H9 (cell line): ENCODE data around the gene PERM1. TPM values are rescaled to one million over a fixed set of nuclear protein-coding genes. Genes with fewer than 3 reads are reported as not detected.

Experiments used
- DNase-seq: peaks from one replicate; pipeline ENCODE4 v3.0.0-alpha.2; 2017
- H2AFZ ChIP-seq: one replicate; pipeline ENCODE4 v1.6.1; 2013; ENCODE audit warnings: mild to moderate bottlenecking, low read length, control low read depth, moderate library complexity
- H2AK5ac ChIP-seq: 2 replicates; pipeline ENCODE4 v1.6.1; 2013; ENCODE audit warnings: low read length, control low read depth, mixed read lengths; ENCODE audit not compliant: insufficient read length
- H2BK120ac ChIP-seq: one replicate; pipeline ENCODE4 v1.6.1; 2013; ENCODE audit warnings: low read depth, mild to moderate bottlenecking, low read length, control low read depth, inconsistent platforms; ENCODE audit not compliant: poor library complexity, severe bottlenecking
- H2BK12ac ChIP-seq: 2 replicates; pipeline ENCODE4 v1.6.1; 2013; ENCODE audit warnings: low read length, control low read depth, mixed read lengths, low read depth; ENCODE audit not compliant: insufficient read length
- H2BK15ac ChIP-seq: 2 replicates; pipeline ENCODE4 v1.6.1; 2013; ENCODE audit warnings: low read depth, low read length, control low read depth
- H2BK20ac ChIP-seq: one replicate; pipeline ENCODE4 v1.6.1; 2013; ENCODE audit warnings: low read depth, mild to moderate bottlenecking, low read length, control low read depth, inconsistent platforms; ENCODE audit not compliant: poor library complexity, severe bottlenecking
- H2BK5ac ChIP-seq: 2 replicates; pipeline ENCODE4 v1.6.1; 2013; ENCODE audit warnings: low read length, control low read depth, mixed read lengths; ENCODE audit not compliant: insufficient read length
- H3K14ac ChIP-seq: 2 replicates; pipeline ENCODE4 v1.6.1; 2013; ENCODE audit warnings: low read length, control low read depth; ENCODE audit not compliant: insufficient read depth
- H3K18ac ChIP-seq: 2 replicates; pipeline ENCODE4 v1.6.1; 2013; ENCODE audit warnings: low read depth, mild to moderate bottlenecking, mixed read lengths, low read length, control low read depth; ENCODE audit not compliant: insufficient read length
- H3K23ac ChIP-seq: 2 replicates; pipeline ENCODE4 v1.6.1; 2013; ENCODE audit warnings: low read length, control low read depth, mixed read lengths, low read depth; ENCODE audit not compliant: insufficient read length
- H3K23me2 ChIP-seq: 2 replicates; pipeline ENCODE4 v1.6.1; 2013; ENCODE audit warnings: low read depth, mild to moderate bottlenecking, mixed read lengths, low read length, control low read depth; ENCODE audit not compliant: insufficient read length, poor library complexity, severe bottlenecking
- H3K27ac ChIP-seq: 2 replicates; pipeline ENCODE4 v1.5.1; 2013; ENCODE audit warnings: low read length, control low read depth, mixed read lengths, low read depth; ENCODE audit not compliant: insufficient read length
- H3K27me3 ChIP-seq: 2 replicates; pipeline ENCODE4 v1.6.1; 2013; ENCODE audit warnings: low read length, control low read depth, inconsistent platforms; ENCODE audit not compliant: insufficient read depth
- H3K4ac ChIP-seq: 2 replicates; pipeline ENCODE4 v1.6.1; 2013; ENCODE audit warnings: low read depth, mild to moderate bottlenecking, control low read depth, inconsistent platforms, low read length, moderate library complexity
- H3K4me1 ChIP-seq: 2 replicates; pipeline ENCODE4 v1.6.1; 2013; ENCODE audit warnings: low read length, control low read depth, inconsistent platforms; ENCODE audit not compliant: insufficient read depth
- H3K4me2 ChIP-seq: 2 replicates; pipeline ENCODE4 v1.6.1; 2013; ENCODE audit warnings: low read length, control low read depth, mixed read lengths; ENCODE audit not compliant: insufficient read length, insufficient read depth
- H3K56ac ChIP-seq: 2 replicates; pipeline ENCODE4 v1.6.1; 2013; ENCODE audit warnings: low read depth, mild to moderate bottlenecking, mixed read lengths, low read length, control low read depth; ENCODE audit not compliant: insufficient read length
- H3K79me1 ChIP-seq: 2 replicates; pipeline ENCODE4 v1.6.1; 2013; ENCODE audit warnings: low read depth, mild to moderate bottlenecking, moderate library complexity, low read length, control low read depth, inconsistent platforms; ENCODE audit not compliant: insufficient read depth, poor library complexity, severe bottlenecking
- H3K79me2 ChIP-seq: 2 replicates; pipeline ENCODE4 v1.6.1; 2013; ENCODE audit warnings: low read length, control low read depth, inconsistent platforms; ENCODE audit not compliant: insufficient read depth
- H3K9ac ChIP-seq: 2 replicates; pipeline ENCODE4 v1.6.1; 2013; ENCODE audit warnings: low read length, control low read depth, mixed read lengths; ENCODE audit not compliant: insufficient read length; ENCODE audit errors: extremely low read depth
- H3K9me3 ChIP-seq: one replicate; pipeline ENCODE4 v1.6.1; 2013; ENCODE audit warnings: low read depth, low read length, inconsistent platforms; ENCODE audit not compliant: control insufficient read depth
- H3T11ph ChIP-seq: one replicate; pipeline ENCODE4 v1.6.1; 2013; ENCODE audit warnings: mild to moderate bottlenecking, low read length, control low read depth, inconsistent platforms
- H4K20me1 ChIP-seq: one replicate; pipeline ENCODE4 v1.6.1; 2013; ENCODE audit not compliant: control insufficient read depth, insufficient read length, insufficient read depth
- H4K5ac ChIP-seq: 2 replicates; pipeline ENCODE4 v1.6.1; 2013; ENCODE audit warnings: low read depth, mild to moderate bottlenecking, mixed read lengths, low read length, control low read depth; ENCODE audit not compliant: insufficient read length
- H4K8ac ChIP-seq: replicated peaks from 2 replicates; pipeline ENCODE4 v1.6.1; 2013; ENCODE audit warnings: low read length, control low read depth, mixed read lengths, low read depth; ENCODE audit not compliant: insufficient read length
- H4K91ac ChIP-seq: 2 replicates; pipeline ENCODE4 v1.6.1; 2013; ENCODE audit warnings: low read depth, mild to moderate bottlenecking, moderate library complexity, mixed read lengths, low read length, control low read depth; ENCODE audit not compliant: insufficient read length
- H3K27ac Mint-ChIP-seq, 3 experiments: 2 replicates in 2 of 3; 3 replicates in 1 of 3; pipeline ENCODE4 v1.8.0; 2020 to 2021; ENCODE audit warnings: mixed read lengths in 3 of 3, mild to moderate bottlenecking in 1 of 3, moderate library complexity in 1 of 3
- H3K27me3 Mint-ChIP-seq: 2 replicates; pipeline ENCODE4 v1.8.0; 2021; ENCODE audit warnings: low read depth, mild to moderate bottlenecking, moderate library complexity, mixed read lengths
- H3K36me3 Mint-ChIP-seq, 3 experiments: 2 replicates in 2 of 3; 3 replicates in 1 of 3; pipeline ENCODE4 v1.8.0; 2020 to 2021; ENCODE audit warnings: low read depth in 3 of 3, mixed read lengths in 3 of 3; ENCODE audit not compliant: insufficient read depth in 1 of 3
- H3K4me1 Mint-ChIP-seq, 2 experiments: 2 replicates each; pipeline ENCODE4 v1.8.0; 2020; ENCODE audit warnings: mixed read lengths in 2 of 2
- H3K4me3 Mint-ChIP-seq, 2 experiments: 2 replicates in 1 of 2; 3 replicates in 1 of 2; pipeline ENCODE4 v1.8.0; 2020 to 2021; ENCODE audit warnings: mild to moderate bottlenecking in 2 of 2, mixed read lengths in 2 of 2, moderate library complexity in 1 of 2
- H3K9me3 Mint-ChIP-seq, 2 experiments: 2 replicates in 1 of 2; 3 replicates in 1 of 2; pipeline ENCODE4 v1.8.0; 2020; ENCODE audit warnings: mild to moderate bottlenecking in 2 of 2, mixed read lengths in 2 of 2, moderate library complexity in 1 of 2
- WGBS: extraction: QIAGEN DNeasy Blood & Tissue Kit; methylation state at CpG from one replicate; pipeline ENCODE4 v1.1.7; 2013; ENCODE audit warnings: missing lambda C conversion rate, low lambda C conversion rate, mixed read lengths; ENCODE audit not compliant: insufficient read length; ENCODE audit errors: extremely low coverage; 5-methylcytosine and 5-hydroxymethylcytosine counted together
- total RNA-seq: library from RNA; stranded (reverse); gene quantifications from 2 replicates; pipeline ENCODE4 v1.2.1, GENCODE V29; 2021
- TF ChIP-seq, protein P1 (sequence below): fragments of 200-600 bp; sonication (generic); conservative IDR thresholded peaks from 3 replicates; pipeline ENCODE4 v1.8.0; 2021; ENCODE audit warnings: antibody characterized with exemption, mild to moderate bottlenecking

The PERM1 gene
- total RNA-seq, 1 experiment from 2014 or later: not detected

DNA sequence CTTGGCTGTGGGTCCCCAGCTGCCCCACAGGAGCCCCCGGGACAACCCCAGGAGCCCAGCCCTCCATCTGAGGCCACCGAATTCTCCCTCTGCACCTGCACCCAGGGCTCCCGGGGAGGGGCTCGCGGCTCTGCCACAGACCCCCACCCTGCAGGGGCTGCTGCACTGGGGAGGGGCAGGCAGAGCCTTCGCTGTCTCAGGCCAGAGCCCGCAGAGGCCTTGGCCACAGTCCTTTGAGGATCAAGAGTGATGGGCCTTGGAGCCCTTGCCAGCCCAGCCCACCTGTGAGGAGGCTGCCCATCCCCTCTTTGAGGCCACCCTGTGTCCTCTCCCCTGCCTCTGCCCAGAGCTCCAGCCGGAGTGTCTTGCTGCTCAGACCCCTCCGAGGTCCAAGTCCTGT lies 6.5 kb downstream of the PERM1 start:
- no peak overlapping the region for H4K91ac ChIP-seq
- H3K27ac Mint-ChIP-seq: no peak overlapping the region
- H3K9ac ChIP-seq: no peak overlapping the region
- H3K4me1 ChIP-seq: no peaks in the 10 kb centered on the region
- TF ChIP-seq, protein P1, sequence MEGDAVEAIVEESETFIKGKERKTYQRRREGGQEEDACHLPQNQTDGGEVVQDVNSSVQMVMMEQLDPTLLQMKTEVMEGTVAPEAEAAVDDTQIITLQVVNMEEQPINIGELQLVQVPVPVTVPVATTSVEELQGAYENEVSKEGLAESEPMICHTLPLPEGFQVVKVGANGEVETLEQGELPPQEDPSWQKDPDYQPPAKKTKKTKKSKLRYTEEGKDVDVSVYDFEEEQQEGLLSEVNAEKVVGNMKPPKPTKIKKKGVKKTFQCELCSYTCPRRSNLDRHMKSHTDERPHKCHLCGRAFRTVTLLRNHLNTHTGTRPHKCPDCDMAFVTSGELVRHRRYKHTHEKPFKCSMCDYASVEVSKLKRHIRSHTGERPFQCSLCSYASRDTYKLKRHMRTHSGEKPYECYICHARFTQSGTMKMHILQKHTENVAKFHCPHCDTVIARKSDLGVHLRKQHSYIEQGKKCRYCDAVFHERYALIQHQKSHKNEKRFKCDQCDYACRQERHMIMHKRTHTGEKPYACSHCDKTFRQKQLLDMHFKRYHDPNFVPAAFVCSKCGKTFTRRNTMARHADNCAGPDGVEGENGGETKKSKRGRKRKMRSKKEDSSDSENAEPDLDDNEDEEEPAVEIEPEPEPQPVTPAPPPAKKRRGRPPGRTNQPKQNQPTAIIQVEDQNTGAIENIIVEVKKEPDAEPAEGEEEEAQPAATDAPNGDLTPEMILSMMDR: no peak
- H3K79me1 ChIP-seq: no peaks in the 10 kb centered on the region
- no peak overlapping the region for H3K4ac ChIP-seq
- H2BK15ac ChIP-seq: no peak overlapping the region
- H3K4me3 Mint-ChIP-seq: peak overlapping the region in 1 of 2 experiments; percentile 26; a peak in 1 of 5 replicates
- H3K23me2 ChIP-seq: no peaks in the 10 kb centered on the region
- no peak overlapping the region for H3K14ac ChIP-seq
- H3K27me3 Mint-ChIP-seq: peaks cover 47% of the 10 kb centered on the region
- H3K56ac ChIP-seq: no peak overlapping the region
- no peak overlapping the region for H2BK20ac ChIP-seq
- no peak overlapping the region for H4K5ac ChIP-seq
- H4K8ac ChIP-seq: no peak overlapping the region
- no peak overlapping the region for H3K4me2 ChIP-seq
- no peaks in the 10 kb centered on the region; the same call in 1 of the 2 replicates for H3K27me3 ChIP-seq
- H3T11ph ChIP-seq: no peak overlapping the region
- H2AK5ac ChIP-seq: no peak overlapping the region
- no peak overlapping the region for H2BK5ac ChIP-seq
- no CpG with 5 or more reads among the region's 9 CpGs for WGBS
- no peak overlapping the region for H3K23ac ChIP-seq
- no peak overlapping the region for H2AFZ ChIP-seq
- DNase-seq: no peak
- no peak overlapping the region for H2BK12ac ChIP-seq
- no peak overlapping the region for H3K27ac ChIP-seq
- H3K9me3 ChIP-seq: no peaks in the 10 kb centered on the region
- no peaks in the 10 kb centered on the region for H4K20me1 ChIP-seq
- H3K79me2 ChIP-seq: no peaks in the 10 kb centered on the region
- peaks cover 0 to 6% (median 4%) of the 10 kb centered on the region in 3 experiments; a peak in 4 of 7 replicates for H3K36me3 Mint-ChIP-seq
- no peak overlapping the region for H3K18ac ChIP-seq
- no peak overlapping the region for H2BK120ac ChIP-seq
- peaks cover 5 to 9% of the 10 kb centered on the region in 2 experiments; a peak in 3 of 4 replicates for H3K4me1 Mint-ChIP-seq
- peaks cover 4 to 6% of the 10 kb centered on the region in 2 experiments for H3K9me3 Mint-ChIP-seq
